Epithelial cell of proximal tubule (primary cell): ENCODE data around the gene SLC39A11. TPM values are rescaled to one million over a fixed set of nuclear protein-coding genes. Genes with fewer than 3 reads are reported as not detected.

Experiments used
- DNase-seq: peaks from one replicate; pipeline ENCODE4 v3.0.0-alpha.2; 2011; ENCODE audit warnings: low read depth
- H3K4me3 ChIP-seq: 2 replicates; pipeline ENCODE4 v1.5.1; 2011; ENCODE audit warnings: low read depth, mild to moderate bottlenecking, low read length
- total RNA-seq: library from RNA; depleted of rRNA; stranded (reverse); fragments of >200 nt; gene quantifications from 2 replicates; pipeline ENCODE4 v1.2.3, GENCODE V29; 2015
- TF ChIP-seq, protein P1 (sequence below): conservative IDR thresholded peaks from 2 replicates; pipeline ENCODE4 v1.5.1; 2012; ENCODE audit warnings: low read depth, mild to moderate bottlenecking, low read length

The SLC39A11 gene
- total RNA-seq, 1 donor from 2014 or later = 12.6 TPM

DNA sequence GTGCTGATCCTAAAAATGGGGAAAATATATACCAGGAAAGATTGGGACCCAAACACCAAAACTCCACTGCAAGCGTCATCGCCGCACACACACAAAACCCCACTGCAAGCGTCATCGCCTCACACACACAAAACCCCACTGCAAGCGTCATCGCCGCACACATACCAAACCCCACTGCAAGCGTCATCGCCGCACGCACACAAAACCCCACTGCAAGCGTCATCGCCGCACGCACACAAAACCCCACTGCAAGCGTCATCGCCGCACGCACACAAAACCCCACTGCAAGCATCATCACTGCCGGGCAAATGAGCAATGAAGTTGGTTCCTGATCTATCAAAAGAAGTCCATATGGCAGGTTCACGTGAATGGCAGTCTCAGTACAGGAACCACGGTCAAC, 144.4 kb downstream of the SLC39A11 start:
- DNase-seq = no peak
- TF ChIP-seq, protein P1, sequence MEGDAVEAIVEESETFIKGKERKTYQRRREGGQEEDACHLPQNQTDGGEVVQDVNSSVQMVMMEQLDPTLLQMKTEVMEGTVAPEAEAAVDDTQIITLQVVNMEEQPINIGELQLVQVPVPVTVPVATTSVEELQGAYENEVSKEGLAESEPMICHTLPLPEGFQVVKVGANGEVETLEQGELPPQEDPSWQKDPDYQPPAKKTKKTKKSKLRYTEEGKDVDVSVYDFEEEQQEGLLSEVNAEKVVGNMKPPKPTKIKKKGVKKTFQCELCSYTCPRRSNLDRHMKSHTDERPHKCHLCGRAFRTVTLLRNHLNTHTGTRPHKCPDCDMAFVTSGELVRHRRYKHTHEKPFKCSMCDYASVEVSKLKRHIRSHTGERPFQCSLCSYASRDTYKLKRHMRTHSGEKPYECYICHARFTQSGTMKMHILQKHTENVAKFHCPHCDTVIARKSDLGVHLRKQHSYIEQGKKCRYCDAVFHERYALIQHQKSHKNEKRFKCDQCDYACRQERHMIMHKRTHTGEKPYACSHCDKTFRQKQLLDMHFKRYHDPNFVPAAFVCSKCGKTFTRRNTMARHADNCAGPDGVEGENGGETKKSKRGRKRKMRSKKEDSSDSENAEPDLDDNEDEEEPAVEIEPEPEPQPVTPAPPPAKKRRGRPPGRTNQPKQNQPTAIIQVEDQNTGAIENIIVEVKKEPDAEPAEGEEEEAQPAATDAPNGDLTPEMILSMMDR = no peak
- no peak overlapping the region for H3K4me3 ChIP-seq

- H3K4me3 ChIP-seq = no peak overlapping the region
- TF ChIP-seq, protein P1 = no peak
- no peak for DNase-seq
Measured at GRCh38 chr17:72947475-72947874, 145.0 kb downstream of the SLC39A11 start.

- TF ChIP-seq, protein P1 = no peak
- DNase-seq = no peak
- H3K4me3 ChIP-seq = no peak overlapping the region
Measured at GRCh38 chr17:72946696-72947095, 145.8 kb downstream of the SLC39A11 start.

GRCh38 chr17:72946156-72946555, 146.3 kb downstream of the SLC39A11 start:
- TF ChIP-seq, protein P1 = no peak
- DNase-seq = no peak
- H3K4me3 ChIP-seq = no peak overlapping the region

DNA sequence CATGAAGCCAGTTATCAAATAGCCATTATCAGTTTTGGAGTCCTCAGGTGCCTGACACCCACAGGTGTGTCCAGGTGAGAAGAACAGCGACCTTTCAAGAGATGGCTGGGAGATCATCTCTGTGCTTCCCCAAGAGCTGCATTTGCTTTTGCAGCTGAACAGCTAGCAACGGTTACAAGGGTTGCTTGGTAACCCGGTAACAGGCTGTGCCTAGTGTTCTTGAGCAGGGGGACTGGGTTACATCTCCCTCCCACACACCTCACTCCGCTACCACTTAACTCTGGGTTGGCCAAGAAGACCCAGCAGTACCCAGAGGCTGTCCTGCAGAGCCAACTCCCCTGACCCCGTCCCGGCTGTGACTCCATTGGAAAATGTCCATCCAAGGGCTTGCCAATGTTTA, 147.0 kb downstream of the SLC39A11 start:
- DNase-seq = no peak
- H3K4me3 ChIP-seq = no peak overlapping the region
- TF ChIP-seq, protein P1 = no peak

- TF ChIP-seq, protein P1 = no peak
- H3K4me3 ChIP-seq = no peak overlapping the region
- no peak for DNase-seq
Measured at GRCh38 chr17:72943826-72944689, 148.4 kb downstream of the SLC39A11 start.

DNA sequence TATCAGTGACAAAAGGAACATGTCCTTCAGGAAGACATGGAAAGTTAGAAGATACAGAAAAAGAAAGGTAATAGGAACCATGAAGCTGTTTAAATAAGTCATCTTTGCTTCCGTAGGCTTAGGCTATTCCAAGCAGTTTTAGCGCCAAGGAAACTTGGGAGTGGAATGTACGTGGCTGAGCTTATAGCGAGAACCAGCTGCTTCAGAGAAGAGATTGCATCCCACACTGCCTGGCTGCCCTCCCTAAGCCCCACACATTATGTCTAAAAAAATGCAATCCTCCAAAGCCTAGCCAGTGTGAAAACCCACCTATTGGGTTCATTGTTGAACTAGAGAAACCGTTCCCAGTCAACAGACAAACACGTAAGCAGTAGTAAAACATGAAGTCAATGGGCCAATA, 149.9 kb downstream of the SLC39A11 start:
- TF ChIP-seq, protein P1 = no peak
- H3K4me3 ChIP-seq = no peak overlapping the region
- no peak for DNase-seq
